Uterus (tissue), 2 donors: ENCODE data around the gene RAB43.

Experiments
- POLR2A ChIP-seq, 2 donors: fragments of 450-650 bp; IDR thresholded peaks; one replicate each; pipeline ENCODE4 v1.6.1; 2016; ENCODE audit warnings: antibody characterized with exemption in 2 of 2, mild to moderate bottlenecking in 1 of 2, moderate library complexity in 1 of 2
- TF ChIP-seq, protein P1 (sequence below), 4 experiments: fragments of 200-600 bp in 2 of 4; fragments of 450-650 bp in 2 of 4; sonication (generic) in 2 of 4; IDR thresholded peaks; one replicate each; pipeline ENCODE4 v1.5.1; 2016 to 2019; ENCODE audit warnings: antibody characterized with exemption in 4 of 4, mild to moderate bottlenecking in 2 of 4, moderate library complexity in 1 of 4

DNA sequence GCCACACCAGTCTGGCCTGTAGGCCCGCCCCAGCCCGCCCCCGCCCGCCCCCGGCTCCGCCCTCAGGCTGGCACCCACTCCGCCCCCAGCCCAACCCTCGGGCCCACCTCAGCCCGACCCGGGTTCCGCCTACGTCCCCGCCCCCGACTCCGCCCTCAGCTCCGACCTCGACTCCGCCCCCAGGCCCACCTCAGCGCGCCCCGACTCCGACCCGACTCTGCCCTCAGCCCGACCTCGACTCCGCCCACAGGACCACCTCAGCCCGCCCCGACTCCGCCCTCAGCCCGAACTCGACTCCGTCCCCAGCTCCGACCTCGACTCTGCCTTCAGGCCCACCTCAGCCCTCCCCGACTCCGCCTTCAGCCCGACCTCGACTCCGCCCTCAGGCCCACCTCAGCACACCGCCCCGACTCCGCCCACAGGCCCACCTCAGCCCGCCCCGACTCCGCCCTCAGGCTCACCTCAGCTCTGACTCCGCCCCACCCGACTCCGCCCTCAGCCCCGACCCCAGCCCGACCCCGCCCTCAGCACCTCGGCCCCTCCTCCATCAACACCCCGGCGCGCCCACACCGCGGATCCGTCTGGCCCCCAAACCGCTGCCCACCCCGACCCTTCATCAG lies at the start of gene RAB43:
- no peak for TF ChIP-seq POLR2A (IDR thresholded peaks at IDR 0.05)
- TF ChIP-seq, protein P1, sequence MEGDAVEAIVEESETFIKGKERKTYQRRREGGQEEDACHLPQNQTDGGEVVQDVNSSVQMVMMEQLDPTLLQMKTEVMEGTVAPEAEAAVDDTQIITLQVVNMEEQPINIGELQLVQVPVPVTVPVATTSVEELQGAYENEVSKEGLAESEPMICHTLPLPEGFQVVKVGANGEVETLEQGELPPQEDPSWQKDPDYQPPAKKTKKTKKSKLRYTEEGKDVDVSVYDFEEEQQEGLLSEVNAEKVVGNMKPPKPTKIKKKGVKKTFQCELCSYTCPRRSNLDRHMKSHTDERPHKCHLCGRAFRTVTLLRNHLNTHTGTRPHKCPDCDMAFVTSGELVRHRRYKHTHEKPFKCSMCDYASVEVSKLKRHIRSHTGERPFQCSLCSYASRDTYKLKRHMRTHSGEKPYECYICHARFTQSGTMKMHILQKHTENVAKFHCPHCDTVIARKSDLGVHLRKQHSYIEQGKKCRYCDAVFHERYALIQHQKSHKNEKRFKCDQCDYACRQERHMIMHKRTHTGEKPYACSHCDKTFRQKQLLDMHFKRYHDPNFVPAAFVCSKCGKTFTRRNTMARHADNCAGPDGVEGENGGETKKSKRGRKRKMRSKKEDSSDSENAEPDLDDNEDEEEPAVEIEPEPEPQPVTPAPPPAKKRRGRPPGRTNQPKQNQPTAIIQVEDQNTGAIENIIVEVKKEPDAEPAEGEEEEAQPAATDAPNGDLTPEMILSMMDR (IDR thresholded peaks at IDR 0.05) = no peak
